ENCODE data around the gene HERC3. TPM values are rescaled to one million over a fixed set of nuclear protein-coding genes. Genes with fewer than 3 reads are reported as not detected.

The HERC3 gene
- polyA plus RNA-seq, 3 donors: 30.5 to 36.9 (median 36.7) TPM

- Histone ChIP-seq H3K4me3 (replicated peaks in 1 of 3; ENCODE audit: low read depth in 2 of 3, low read length in 3 of 3) (no peak overlapping the region), H4K20me1 (ENCODE audit: insufficient read depth, low read length) (peaks cover 23% of the 10 kb centered on the region), H3K4me1 (ENCODE audit: control insufficient read depth in 1 of 2, insufficient read depth in 2 of 2, low read length in 2 of 2) (no peaks in the 10 kb centered on the region), H3K9me3 (replicated peaks in 1 of 2; ENCODE audit: control insufficient read depth in 1 of 2, insufficient read depth in 1 of 2, low read length in 2 of 2) (no peaks in the 10 kb centered on the region), H3K27me3 (ENCODE audit: control insufficient read depth in 2 of 2, insufficient read depth in 2 of 2, low read length in 2 of 2) (no peaks in the 10 kb centered on the region), H3K79me2 (ENCODE audit: insufficient read depth, low read length) (no peaks in the 10 kb centered on the region), H2AFZ (ENCODE audit: insufficient read depth, low read depth, low read length, poor library complexity, severe bottlenecking) (no peak overlapping the region), H3K9ac (ENCODE audit: insufficient read depth, low read length, poor library complexity, severe bottlenecking) (no peak overlapping the region), H3K27ac (ENCODE audit: low read depth in 1 of 2, low read length in 2 of 2) (no peak overlapping the region), H3K36me3 (replicated peaks in 1 of 2; ENCODE audit: control insufficient read depth in 1 of 2, insufficient read depth in 2 of 2, low read length in 2 of 2) (peaks cover 81 to 100% of the 10 kb centered on the region in 2 donors), H3K4me2 (replicated peaks; ENCODE audit: extremely low read depth, low read length, poor library complexity, severe bottlenecking) (no peak overlapping the region)
- Mint-ChIP-seq H3K27me3 (ENCODE audit: low read depth in 3 of 3) (no peaks in the 10 kb centered on the region), H3K4me3 (no peak overlapping the region), H3K36me3 (peaks cover 90 to 95% of the 10 kb centered on the region in 2 donors), H3K4me1 (no peaks in the 10 kb centered on the region), H3K9me3 (no peaks in the 10 kb centered on the region), H3K27ac (no peak overlapping the region)
- DNase-seq: no peak
- intact Hi-C loops (cut with micrococcal nuclease): no loop called here
- WGBS (ENCODE audit: insufficient coverage): no CpG with 5 or more reads among the region's 2 CpGs
- TF ChIP-seq CTCF (IDR thresholded peaks at IDR 0.05): no peak
Observed at GRCh38 chr4:88725986-88726385, 133.7 kb downstream of the HERC3 start.

GRCh38 chr4:88728146-88728545, 135.9 kb downstream of the HERC3 start:
- Histone ChIP-seq H3K9me3 (replicated peaks in 1 of 2; ENCODE audit: control insufficient read depth in 1 of 2, insufficient read depth in 1 of 2, low read length in 2 of 2) (no peaks in the 10 kb centered on the region), H3K4me2 (replicated peaks; ENCODE audit: extremely low read depth, low read length, poor library complexity, severe bottlenecking) (no peak overlapping the region), H3K79me2 (ENCODE audit: insufficient read depth, low read length) (no peaks in the 10 kb centered on the region), H3K27me3 (ENCODE audit: control insufficient read depth in 2 of 2, insufficient read depth in 2 of 2, low read length in 2 of 2) (no peaks in the 10 kb centered on the region), H3K4me3 (replicated peaks in 1 of 3; ENCODE audit: low read depth in 2 of 3, low read length in 3 of 3) (no peak overlapping the region), H4K20me1 (ENCODE audit: insufficient read depth, low read length) (peaks cover 17% of the 10 kb centered on the region), H3K36me3 (replicated peaks in 1 of 2; ENCODE audit: control insufficient read depth in 1 of 2, insufficient read depth in 2 of 2, low read length in 2 of 2) (peaks cover 78 to 100% of the 10 kb centered on the region in 2 donors), H3K4me1 (ENCODE audit: control insufficient read depth in 1 of 2, insufficient read depth in 2 of 2, low read length in 2 of 2) (no peaks in the 10 kb centered on the region), H3K27ac (ENCODE audit: low read depth in 1 of 2, low read length in 2 of 2) (no peak overlapping the region), H2AFZ (ENCODE audit: insufficient read depth, low read depth, low read length, poor library complexity, severe bottlenecking) (no peak overlapping the region), H3K9ac (ENCODE audit: insufficient read depth, low read length, poor library complexity, severe bottlenecking) (no peak overlapping the region)
- Mint-ChIP-seq H3K27ac (no peak overlapping the region), H3K4me1 (no peaks in the 10 kb centered on the region), H3K9me3 (peaks cover 0 to 2% (median 0%) of the 10 kb centered on the region in 7 donors), H3K4me3 (no peak overlapping the region), H3K36me3 (peaks cover 84 to 90% of the 10 kb centered on the region in 2 donors), H3K27me3 (ENCODE audit: low read depth in 3 of 3) (no peaks in the 10 kb centered on the region)
- no peak for TF ChIP-seq CTCF (IDR thresholded peaks at IDR 0.05)
- intact Hi-C loops (cut with micrococcal nuclease): no loop called here
- 94% methylated on average over 3 of the region's 6 CpGs for WGBS (ENCODE audit: insufficient coverage)
- no peak for DNase-seq
